Glutamatergic neuron (in vitro differentiated cells): ENCODE data around the gene CFL2. TPM values are rescaled to one million over a fixed set of nuclear protein-coding genes. Genes with fewer than 3 reads are reported as not detected.
A peak's percentile ranks its signal among the peaks of the same experiment; 100 is the strongest.
"Not testable (repeated sequence)": the region's sequence is repeated elsewhere in the genome, so short reads cannot be mapped to it uniquely, and the experiment has no call there.

Experiments used
- DNase-seq: peaks from one replicate; pipeline ENCODE4 v3.0.0; 2022
- H3K27ac Mint-ChIP-seq: one replicate; pipeline ENCODE4 v1.8.0; 2020; ENCODE audit warnings: mild to moderate bottlenecking, mixed read lengths, inconsistent platforms; ENCODE audit not compliant: unreplicated experiment
- H3K27me3 Mint-ChIP-seq: one replicate; pipeline ENCODE4 v1.8.0; 2020; ENCODE audit warnings: mild to moderate bottlenecking, moderate library complexity, mixed read lengths, inconsistent platforms; ENCODE audit not compliant: unreplicated experiment
- H3K36me3 Mint-ChIP-seq: one replicate; pipeline ENCODE4 v1.8.0; 2020; ENCODE audit warnings: mild to moderate bottlenecking, mixed read lengths, inconsistent platforms; ENCODE audit not compliant: unreplicated experiment
- H3K4me1 Mint-ChIP-seq: one replicate; pipeline ENCODE4 v1.8.0; 2020; ENCODE audit warnings: mild to moderate bottlenecking, low read depth, mixed read lengths, inconsistent platforms; ENCODE audit not compliant: unreplicated experiment
- H3K4me3 Mint-ChIP-seq: one replicate; pipeline ENCODE4 v1.8.0; 2020; ENCODE audit warnings: mild to moderate bottlenecking, mixed read lengths, inconsistent platforms; ENCODE audit not compliant: unreplicated experiment
- H3K9me3 Mint-ChIP-seq: one replicate; pipeline ENCODE4 v1.8.0; 2020; ENCODE audit warnings: mild to moderate bottlenecking, moderate library complexity, mixed read lengths, inconsistent platforms; ENCODE audit not compliant: unreplicated experiment
- CTCF ChIP-seq: fragments of 200-600 bp; sonication (generic); IDR thresholded peaks from one replicate; pipeline ENCODE4 v1.5.0; 2021; ENCODE audit not compliant: partially characterized antibody, unreplicated experiment
- total RNA-seq: library from RNA; stranded (reverse); fragmentation: NEBNext Ultra II Directional; extraction: Animal tissue kit (Norgen Biotek cat#: 25700); gene quantifications from one replicate; pipeline ENCODE4 v1.2.1, GENCODE V29; 2021; ENCODE audit not compliant: unreplicated experiment

CFL2 gene
- total RNA-seq, 1 donor from 2014 or later = 57.6 TPM

- Mint-ChIP-seq H3K9me3 (peaks cover 3% of the 10 kb centered on the region), H3K36me3 (no peaks in the 10 kb centered on the region), H3K4me1 (peaks cover 9% of the 10 kb centered on the region), H3K27me3 (peaks cover 3% of the 10 kb centered on the region), H3K4me3 (no peak overlapping the region), H3K27ac (peak overlapping the region; percentile 33)
- no peak for TF ChIP-seq CTCF
- no peak for DNase-seq
These were observed 13.7 kb downstream of the CFL2 start for GRCh38 chr14:34700622-34701130.

- no peak overlapping the region for H3K4me3 Mint-ChIP-seq
- peaks cover 3% of the 10 kb centered on the region for H3K27me3 Mint-ChIP-seq
- no peak for DNase-seq
- H3K36me3 Mint-ChIP-seq = no peaks in the 10 kb centered on the region
- peak overlapping the region; percentile 33 for H3K27ac Mint-ChIP-seq
- peaks cover 9% of the 10 kb centered on the region for H3K4me1 Mint-ChIP-seq
- H3K9me3 Mint-ChIP-seq = peaks cover 3% of the 10 kb centered on the region
- TF ChIP-seq CTCF = no peak
These were observed 14.3 kb downstream of the CFL2 start for GRCh38 chr14:34699873-34700621.

GRCh38 chr14:34694216-34694615, 20.2 kb downstream of the CFL2 start:
- not testable (repeated sequence) for H3K36me3 Mint-ChIP-seq, H3K9me3 Mint-ChIP-seq, H3K4me3 Mint-ChIP-seq, H3K4me1 Mint-ChIP-seq, H3K27ac Mint-ChIP-seq, H3K27me3 Mint-ChIP-seq, DNase-seq

GRCh38 chr14:34693228-34693939, 21.0 kb downstream of the CFL2 start:
- Mint-ChIP-seq H3K27me3 (no peaks in the 10 kb centered on the region), H3K4me3 (peak overlapping the region; percentile 51), H3K36me3 (no peaks in the 10 kb centered on the region), H3K4me1 (peaks cover 4% of the 10 kb centered on the region), H3K27ac (no peak overlapping the region), H3K9me3 (no peaks in the 10 kb centered on the region)
- TF ChIP-seq CTCF = no peak
- peak; percentile 20 for DNase-seq

GRCh38 chr14:34692898-34693227, 21.5 kb downstream of the CFL2 start:
- no peaks in the 10 kb centered on the region for H3K27me3 Mint-ChIP-seq
- H3K36me3 Mint-ChIP-seq = no peaks in the 10 kb centered on the region
- H3K9me3 Mint-ChIP-seq = no peaks in the 10 kb centered on the region
- H3K4me1 Mint-ChIP-seq = peaks cover 4% of the 10 kb centered on the region
- no peak for DNase-seq
- no peak overlapping the region for H3K27ac Mint-ChIP-seq
- H3K4me3 Mint-ChIP-seq = peak overlapping the region; percentile 51
- no peak for TF ChIP-seq CTCF
